Measurements from ENCODE around the gene LDLRAD2.

Gene LDLRAD2

GRCh38 chr1:21831454-21831970, 19.4 kb downstream of the LDLRAD2 start:
- Histone ChIP-seq H3K27ac (no peak overlapping the region), H3K4me3 (no peak overlapping the region)
- TF ChIP-seq CTCF (IDR thresholded peaks at IDR 0.05), result no peak
- DNase-seq (ENCODE audit: low spot score), result no peak

GRCh38 chr1:21833392-21833976, 21.4 kb downstream of the LDLRAD2 start:
- no peak for TF ChIP-seq CTCF (IDR thresholded peaks at IDR 0.05)
- no peak overlapping the region for H3K27ac ChIP-seq
- H3K4me3 ChIP-seq, result no peak overlapping the region
- DNase-seq (ENCODE audit: low spot score), result no peak

GRCh38 chr1:21834094-21834493, 22.0 kb downstream of the LDLRAD2 start:
- Histone ChIP-seq H3K27ac (no peak overlapping the region), H3K4me3 (no peak overlapping the region)
- TF ChIP-seq CTCF (IDR thresholded peaks at IDR 0.05), result no peak
- DNase-seq (ENCODE audit: low spot score), result no peak

GRCh38 chr1:21834666-21835065, 22.6 kb downstream of the LDLRAD2 start:
- no peak for DNase-seq (ENCODE audit: low spot score)
- Histone ChIP-seq H3K27ac (no peak overlapping the region), H3K4me3 (no peak overlapping the region)
- TF ChIP-seq CTCF (IDR thresholded peaks at IDR 0.05), result no peak

- TF ChIP-seq CTCF (IDR thresholded peaks at IDR 0.05), result no peak
- Histone ChIP-seq H3K27ac (no peak overlapping the region), H3K4me3 (no peak overlapping the region)
- DNase-seq (ENCODE audit: low spot score), result no peak
Measured at GRCh38 chr1:21836010-21836409, 23.9 kb downstream of the LDLRAD2 start.

GRCh38 chr1:21836729-21837128, 24.7 kb downstream of the LDLRAD2 start:
- DNase-seq (ENCODE audit: low spot score), result no peak
- TF ChIP-seq CTCF (IDR thresholded peaks at IDR 0.05), result no peak

GRCh38 chr1:21837476-21837875, 25.4 kb downstream of the LDLRAD2 start:
- no peak overlapping the region for H3K4me3 ChIP-seq
- H3K27ac ChIP-seq, result no peak overlapping the region
- DNase-seq (ENCODE audit: low spot score), result no peak
- no peak for TF ChIP-seq CTCF (IDR thresholded peaks at IDR 0.05)

More at GRCh38 chr1:21836729-21837128, 24.7 kb downstream of the LDLRAD2 start:
- no peak overlapping the region for H3K27ac ChIP-seq
- no peak overlapping the region for H3K4me3 ChIP-seq

Measured in coronary artery (tissue), 2 donors.